Lung (tissue), 12 donors: ENCODE results near the gene TBC1D9B. TPM values are rescaled to one million over a fixed set of nuclear protein-coding genes. Genes with fewer than 3 reads are reported as not detected.

Source experiments
- ATAC-seq: fragments of 200-7000 bp; cut with Tn5 transposase; one replicate; pipeline ENCODE4 v1.9.1; 2020; ENCODE audit warnings: moderate number of reproducible peaks; ENCODE audit not compliant: insufficient read depth, low FRiP score
- DNase-seq, 3 donors: peaks; one replicate each; pipeline ENCODE4 v3.0.0-alpha.2; 2013 to 2017
- H3K27ac ChIP-seq, 2 donors: one replicate each; pipeline ENCODE4 v1.5.1; 2013; ENCODE audit warnings: mild to moderate bottlenecking in 2 of 2, moderate library complexity in 2 of 2, control low read depth in 1 of 2, inconsistent platforms in 1 of 2, low read depth in 1 of 2, low read length in 1 of 2
- H3K27me3 ChIP-seq, 3 donors: one replicate each; pipeline ENCODE4 v1.5.1; 2013; ENCODE audit warnings: low read length in 2 of 3; ENCODE audit not compliant: control insufficient read depth in 3 of 3, insufficient read depth in 3 of 3
- H3K36me3 ChIP-seq, 4 donors: one replicate each; pipeline ENCODE4 v1.5.1; 2013; ENCODE audit warnings: low read length in 4 of 4, mild to moderate bottlenecking in 1 of 4, moderate library complexity in 1 of 4; ENCODE audit not compliant: control insufficient read depth in 4 of 4, insufficient read depth in 4 of 4
- H3K4me1 ChIP-seq, 5 donors: one replicate each; pipeline ENCODE4 v1.5.1; 2013; ENCODE audit warnings: low read length in 5 of 5, mild to moderate bottlenecking in 2 of 5, moderate library complexity in 1 of 5; ENCODE audit not compliant: control insufficient read depth in 5 of 5, insufficient read depth in 5 of 5
- H3K4me3 ChIP-seq: one replicate; pipeline ENCODE4 v1.5.1; 2013; ENCODE audit warnings: mild to moderate bottlenecking, control low read depth, moderate library complexity
- H3K9ac ChIP-seq, 2 donors: one replicate each; pipeline ENCODE4 v1.5.1; 2013; ENCODE audit warnings: low read length in 2 of 2, control low read depth in 1 of 2; ENCODE audit not compliant: insufficient read depth in 1 of 2
- H3K9me3 ChIP-seq, 4 donors: one replicate each; pipeline ENCODE4 v1.5.1; 2013; ENCODE audit warnings: low read length in 3 of 4, mild to moderate bottlenecking in 1 of 4, moderate library complexity in 1 of 4; ENCODE audit not compliant: control insufficient read depth in 4 of 4, insufficient read depth in 3 of 4
- CTCF ChIP-seq: IDR thresholded peaks from 2 replicates; pipeline ENCODE4 v1.5.1; 2012; ENCODE audit warnings: mild to moderate bottlenecking; ENCODE audit errors: control extremely low read depth, extremely low read depth
- WGBS, 2 donors: extraction: QIAGEN DNeasy Blood & Tissue Kit; methylation state at CpG; one replicate each; pipeline ENCODE4 v1.1.7; 2013; 5-methylcytosine and 5-hydroxymethylcytosine counted together
- polyA plus RNA-seq, 2 donors: library from polyadenylated mRNA; stranded (reverse); fragments of 200-250 nt; gene quantifications; one replicate each; pipeline ENCODE4 v1.2.1, GENCODE V29; 2013
- total RNA-seq, 2 donors: library from RNA; depleted of rRNA in 1 of 2; stranded (reverse); fragments of >200 nt in 1 of 2; gene quantifications; one replicate each; pipeline ENCODE4 v1.2.1, GENCODE V29; 2014 to 2021
- donor health status: control.
- donor health status: control.
- donor health status: Bipolar disorder and iron deficiency.
- donor health status: healthy.
- donor health status: DM: yes; HTN: yes; CAD: no.

Gene TBC1D9B
- total and polyA plus RNA-seq, 4 donors: 55.9 to 129 (median 66.6) TPM

- H3K9ac ChIP-seq: no peak overlapping the region
- H3K4me3 ChIP-seq: no peak overlapping the region
- H3K27me3 ChIP-seq: no peaks in the 10 kb centered on the region
- 92 to 97% methylated on average over 8 of the region's 8 CpGs for WGBS, 2 donors
- H3K36me3 ChIP-seq: no peaks in the 10 kb centered on the region
- H3K27ac ChIP-seq: no peak overlapping the region
- no peak for DNase-seq
- no peaks in the 10 kb centered on the region for H3K4me1 ChIP-seq
- no peak for TF ChIP-seq CTCF
- no peaks in the 10 kb centered on the region for H3K9me3 ChIP-seq
- ATAC-seq: no peak
Observed at GRCh38 chr5:179930788-179931473, 23.2 kb upstream of the TBC1D9B start.

DNA sequence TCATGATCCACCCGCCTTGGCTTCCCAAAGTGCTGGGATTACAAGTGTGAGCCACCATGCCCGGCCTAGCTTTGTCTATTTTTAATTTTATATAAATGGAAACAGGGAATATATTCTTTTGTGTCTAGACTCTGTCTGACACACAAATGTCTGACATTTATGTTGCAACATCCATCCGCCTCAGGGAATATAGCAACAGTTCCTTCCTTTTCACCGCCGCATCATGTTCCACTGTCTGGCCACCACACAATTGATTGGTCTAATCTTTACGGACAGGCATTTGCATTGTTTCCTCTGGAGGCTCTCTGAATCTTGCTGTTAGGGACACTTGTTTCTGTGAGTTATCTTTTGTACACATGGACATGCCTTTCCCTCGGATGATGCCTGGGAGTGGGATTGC lies 20.1 kb upstream of the TBC1D9B start:
- Histone ChIP-seq H3K9ac (no peak overlapping the region), H3K4me1 (no peaks in the 10 kb centered on the region), H3K27me3 (no peaks in the 10 kb centered on the region), H3K36me3 (no peaks in the 10 kb centered on the region), H3K4me3 (no peak overlapping the region), H3K9me3 (no peaks in the 10 kb centered on the region), H3K27ac (no peak overlapping the region)
- ATAC-seq (no peak), DNase-seq (no peak)
- TF ChIP-seq CTCF: no peak
- WGBS, 2 donors: 55 to 77% methylated on average over 7 of the region's 7 CpGs

GRCh38 chr5:179926657-179927056 lies 19.0 kb upstream of the TBC1D9B start:
- Histone ChIP-seq H3K9ac (no peak overlapping the region), H3K27ac (no peak overlapping the region), H3K4me1 (no peaks in the 10 kb centered on the region), H3K4me3 (no peak overlapping the region), H3K36me3 (no peaks in the 10 kb centered on the region), H3K9me3 (no peaks in the 10 kb centered on the region), H3K27me3 (no peaks in the 10 kb centered on the region)
- WGBS, 2 donors: 84 to 87% methylated on average over 8 of the region's 8 CpGs
- DNase-seq (no peak), ATAC-seq (no peak)
- TF ChIP-seq CTCF: no peak

- H3K27me3 ChIP-seq: no peaks in the 10 kb centered on the region
- H3K4me1 ChIP-seq: no peaks in the 10 kb centered on the region
- no peaks in the 10 kb centered on the region for H3K36me3 ChIP-seq
- ATAC-seq (no peak), DNase-seq (no peak)
- WGBS, 2 donors: 63 to 75% methylated on average over 6 of the region's 6 CpGs
- no peak overlapping the region for H3K4me3 ChIP-seq
- no peak for TF ChIP-seq CTCF
- no peak overlapping the region for H3K9ac ChIP-seq
- no peak overlapping the region for H3K27ac ChIP-seq
- H3K9me3 ChIP-seq: no peaks in the 10 kb centered on the region
Observed at GRCh38 chr5:179923436-179923835, 15.7 kb upstream of the TBC1D9B start.
